AG04450 (cell line): ENCODE measurements around the gene CDH24. TPM values are rescaled to one million over a fixed set of nuclear protein-coding genes. Genes with fewer than 3 reads are reported as not detected.

Experiments used
- CTCF ChIA-PET: fragments of 300-600, 350-600 bp; formaldehyde crosslinking; extraction: SDS; loops from one replicate; lab custom pipeline; 2022; ENCODE audit warnings: antibody characterized with exemption, inconsistent platforms; lab: Charles Lee
- POLR2A ChIA-PET: fragments of 350-600 bp; formaldehyde crosslinking; extraction: SDS; loops from one replicate; lab custom pipeline; 2021; ENCODE audit warnings: antibody characterized with exemption, inconsistent platforms; lab: Yijun Ruan, JAX
- DNase-seq: peaks from one replicate; pipeline ENCODE4 v3.0.0-alpha.2; 2011; ENCODE audit warnings: low read depth, low spot score
- H3K27ac ChIP-seq: one replicate; pipeline ENCODE4 v1.5.1; 2012; ENCODE audit warnings: low read depth, low read length, control low read depth
- H3K27me3 ChIP-seq: one replicate; pipeline ENCODE4 v1.6.0; 2012; ENCODE audit warnings: low read length; ENCODE audit not compliant: control insufficient read depth, insufficient read depth
- H3K4me3 ChIP-seq: 2 replicates; pipeline ENCODE4 v1.5.1; 2011; ENCODE audit warnings: mild to moderate bottlenecking, low read depth, low read length, control low read depth
- H3K9me3 ChIP-seq: 2 replicates; pipeline ENCODE4 v1.5.1; 2012; ENCODE audit warnings: low read length; ENCODE audit not compliant: control insufficient read depth, insufficient read depth
- CTCF ChIP-seq: IDR thresholded peaks from 2 replicates; pipeline ENCODE4 v1.5.1; 2011; ENCODE audit warnings: low read depth, low read length, control low read depth, inconsistent platforms
- polyA plus RNA-seq: library from polyadenylated mRNA; depleted of rRNA; stranded (reverse); fragments of >200 nt; gene quantifications from 2 replicates; pipeline ENCODE4 v1.2.3, GENCODE V29; 2011

CDH24 gene
- polyA plus RNA-seq, 1 experiment = 10.1 TPM

- no peak for DNase-seq
- H3K27me3 ChIP-seq = no peaks in the 10 kb centered on the region
- no peak overlapping the region for H3K27ac ChIP-seq
- no peak overlapping the region for H3K4me3 ChIP-seq
- no peaks in the 10 kb centered on the region for H3K9me3 ChIP-seq
- no peak for TF ChIP-seq CTCF
- CTCF ChIA-PET = interaction anchor here (0.8 to 17.2 kb wide), 8 partner anchors 8 to 105 kb away, joined by 3 to 317 read pairs (median 8); no protein-coding TSS in a partner anchor
- POLR2A ChIA-PET = no interaction called here
These were observed 34.2 kb upstream of the CDH24 start for GRCh38 chr14:23091294-23092225.

- no peak overlapping the region for H3K4me3 ChIP-seq
- H3K27ac ChIP-seq = no peak overlapping the region
- H3K9me3 ChIP-seq = no peaks in the 10 kb centered on the region
- DNase-seq = no peak
- no peak for TF ChIP-seq CTCF
- ChIA-PET POLR2A (no interaction called here), CTCF (interaction anchor here (0.8 to 17.2 kb wide), 5 partner anchors 12 to 30 kb away, joined by 3 to 317 read pairs (median 7); no protein-coding TSS in a partner anchor)
- H3K27me3 ChIP-seq = no peaks in the 10 kb centered on the region
These were observed 32.9 kb upstream of the CDH24 start for GRCh38 chr14:23090254-23090636.

GRCh38 chr14:23089498-23090253 is 32.4 kb upstream of the CDH24 start:
- no peak overlapping the region for H3K27ac ChIP-seq
- CTCF ChIA-PET = interaction anchor here (0.5 to 17.2 kb wide), 6 partner anchors 12 to 65 kb away, joined by 3 to 317 read pairs (median 8); no protein-coding TSS in a partner anchor

GRCh38 chr14:23086565-23086964 is 29.2 kb upstream of the CDH24 start:
- ChIA-PET POLR2A (no interaction called here), CTCF (interaction anchor here (1.0 to 17.2 kb wide), 4 partner anchors 9 to 29 kb away, joined by 3 to 317 read pairs (median 48); partner anchors contain the start of genes ACIN1 and C14orf119)
- DNase-seq = no peak
- H3K4me3 ChIP-seq = no peak overlapping the region
- no peak overlapping the region for H3K27ac ChIP-seq
- no peaks in the 10 kb centered on the region for H3K9me3 ChIP-seq
- no peak for TF ChIP-seq CTCF
- no peaks in the 10 kb centered on the region for H3K27me3 ChIP-seq

More at GRCh38 chr14:23089498-23090253, 32.4 kb upstream of the CDH24 start:
- Histone ChIP-seq H3K27me3 (no peaks in the 10 kb centered on the region), H3K4me3 (no peak overlapping the region), H3K9me3 (no peaks in the 10 kb centered on the region)
- TF ChIP-seq CTCF = no peak
- DNase-seq = no peak
- POLR2A ChIA-PET = no interaction called here
